ENCODE data around the gene NAA30. TPM values are rescaled to one million over a fixed set of nuclear protein-coding genes. Genes with fewer than 3 reads are reported as not detected.

Gene NAA30
- total RNA-seq, 2 donors from 2014 or later: 8.2 to 13.2 TPM

DNA sequence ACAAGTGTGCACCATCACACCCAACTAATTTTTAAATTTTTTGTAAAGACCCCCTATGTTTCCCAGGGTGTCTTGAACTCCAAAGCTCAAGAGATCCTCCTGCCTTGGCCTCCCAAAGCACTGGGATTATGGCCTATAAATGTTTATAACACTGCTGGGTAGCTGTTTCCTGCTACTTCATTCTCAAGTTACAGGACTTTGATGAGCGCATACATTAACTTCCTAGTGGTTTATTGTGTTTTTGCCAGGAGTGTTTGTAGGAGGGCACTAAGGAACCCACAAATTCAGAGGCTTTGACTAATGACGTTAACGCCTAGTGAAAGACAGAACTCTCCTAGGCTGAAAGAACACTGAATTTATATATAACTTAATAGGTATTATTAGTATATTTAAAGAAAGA, 15.2 kb upstream of the NAA30 start:
- Histone ChIP-seq H3K27me3 (no peaks in the 10 kb centered on the region), H3K36me3 (replicated peaks in 1 of 2; ENCODE audit: insufficient read depth in 1 of 2, low read depth in 2 of 2) (no peaks in the 10 kb centered on the region), H3K27ac (no peak overlapping the region), H3K9me3 (no peaks in the 10 kb centered on the region), H3K4me3 (no peak overlapping the region), H3K4me1 (no peaks in the 10 kb centered on the region)
- 87 to 93% methylated on average over 3 of the region's 3 CpGs for WGBS, 2 donors
- ATAC-seq: no peak
- TF ChIP-seq, protein P1, sequence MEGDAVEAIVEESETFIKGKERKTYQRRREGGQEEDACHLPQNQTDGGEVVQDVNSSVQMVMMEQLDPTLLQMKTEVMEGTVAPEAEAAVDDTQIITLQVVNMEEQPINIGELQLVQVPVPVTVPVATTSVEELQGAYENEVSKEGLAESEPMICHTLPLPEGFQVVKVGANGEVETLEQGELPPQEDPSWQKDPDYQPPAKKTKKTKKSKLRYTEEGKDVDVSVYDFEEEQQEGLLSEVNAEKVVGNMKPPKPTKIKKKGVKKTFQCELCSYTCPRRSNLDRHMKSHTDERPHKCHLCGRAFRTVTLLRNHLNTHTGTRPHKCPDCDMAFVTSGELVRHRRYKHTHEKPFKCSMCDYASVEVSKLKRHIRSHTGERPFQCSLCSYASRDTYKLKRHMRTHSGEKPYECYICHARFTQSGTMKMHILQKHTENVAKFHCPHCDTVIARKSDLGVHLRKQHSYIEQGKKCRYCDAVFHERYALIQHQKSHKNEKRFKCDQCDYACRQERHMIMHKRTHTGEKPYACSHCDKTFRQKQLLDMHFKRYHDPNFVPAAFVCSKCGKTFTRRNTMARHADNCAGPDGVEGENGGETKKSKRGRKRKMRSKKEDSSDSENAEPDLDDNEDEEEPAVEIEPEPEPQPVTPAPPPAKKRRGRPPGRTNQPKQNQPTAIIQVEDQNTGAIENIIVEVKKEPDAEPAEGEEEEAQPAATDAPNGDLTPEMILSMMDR (IDR thresholded peaks at IDR 0.05): no peak
- TF ChIP-seq POLR2A (IDR thresholded peaks at IDR 0.05): no peak
- intact Hi-C loops (cut with DNase I): no loop called here
- DNase-seq: no peak

DNA sequence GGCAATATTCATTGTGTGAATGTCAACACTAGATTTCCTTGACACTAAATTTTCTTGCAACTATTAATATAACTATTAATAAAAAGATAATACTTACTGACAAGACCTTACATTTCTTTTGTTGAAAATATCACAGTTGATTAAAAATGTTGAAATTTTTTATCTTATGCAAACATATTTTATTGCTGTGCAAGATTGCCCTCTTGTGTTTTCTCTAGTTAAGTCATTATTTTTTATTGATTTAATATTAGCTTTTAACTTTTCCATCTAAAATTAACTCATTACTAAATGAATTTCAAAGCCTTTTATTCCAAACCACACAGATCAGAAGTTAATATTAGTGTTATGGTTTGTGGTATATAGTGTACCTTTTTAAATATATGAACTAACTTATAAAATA, 11.7 kb upstream of the NAA30 start:
- no peak overlapping the region for H3K27ac ChIP-seq
- no peak for DNase-seq
- H3K4me3 ChIP-seq: no peak overlapping the region
- H3K4me1 ChIP-seq: no peaks in the 10 kb centered on the region
- no peaks in the 10 kb centered on the region for H3K36me3 ChIP-seq (replicated peaks in 1 of 2; ENCODE audit: insufficient read depth in 1 of 2, low read depth in 2 of 2)
- no peak for ATAC-seq
- TF ChIP-seq, protein P1 (IDR thresholded peaks at IDR 0.05): peak in 2 of 7 experiments; percentile 8 to 17
- TF ChIP-seq POLR2A (IDR thresholded peaks at IDR 0.05): no peak
- no peaks in the 10 kb centered on the region for H3K9me3 ChIP-seq
- H3K27me3 ChIP-seq: no peaks in the 10 kb centered on the region
- intact Hi-C loops (cut with DNase I): no loop called here

DNA sequence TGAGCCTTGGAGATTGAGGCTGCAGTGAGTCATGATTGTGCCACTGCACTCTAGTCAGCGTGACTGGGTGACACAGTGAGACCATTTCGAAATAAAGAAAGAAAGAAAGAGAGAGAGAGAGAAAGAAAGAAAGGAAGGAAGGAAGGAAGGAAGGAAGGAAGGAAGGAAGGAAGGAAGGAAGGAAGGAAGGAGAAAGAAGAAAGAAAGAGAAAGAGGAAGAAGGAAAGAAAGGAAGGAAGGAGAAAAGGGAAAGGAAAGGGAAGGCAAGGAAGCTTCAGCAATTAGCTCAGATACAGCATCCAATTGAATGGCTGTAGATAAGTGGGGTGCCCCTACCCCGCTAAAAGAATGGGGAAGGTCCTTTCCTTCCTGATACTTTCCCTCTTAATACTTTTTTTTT, 9.5 kb upstream of the NAA30 start:
- ATAC-seq (no peak), DNase-seq (no peak)
- Histone ChIP-seq H3K27me3 (no peaks in the 10 kb centered on the region), H3K4me3 (no peak overlapping the region), H3K9me3 (no peaks in the 10 kb centered on the region), H3K27ac (no peak overlapping the region), H3K36me3 (replicated peaks in 1 of 2; ENCODE audit: insufficient read depth in 1 of 2, low read depth in 2 of 2) (no peaks in the 10 kb centered on the region), H3K4me1 (no peaks in the 10 kb centered on the region)
- TF ChIP-seq, protein P1 (IDR thresholded peaks at IDR 0.05): no peak
- TF ChIP-seq POLR2A (IDR thresholded peaks at IDR 0.05): no peak
- intact Hi-C loops (cut with DNase I): no loop called here
- WGBS, 2 donors: 77 to 81% methylated on average over 3 of the region's 3 CpGs

DNA sequence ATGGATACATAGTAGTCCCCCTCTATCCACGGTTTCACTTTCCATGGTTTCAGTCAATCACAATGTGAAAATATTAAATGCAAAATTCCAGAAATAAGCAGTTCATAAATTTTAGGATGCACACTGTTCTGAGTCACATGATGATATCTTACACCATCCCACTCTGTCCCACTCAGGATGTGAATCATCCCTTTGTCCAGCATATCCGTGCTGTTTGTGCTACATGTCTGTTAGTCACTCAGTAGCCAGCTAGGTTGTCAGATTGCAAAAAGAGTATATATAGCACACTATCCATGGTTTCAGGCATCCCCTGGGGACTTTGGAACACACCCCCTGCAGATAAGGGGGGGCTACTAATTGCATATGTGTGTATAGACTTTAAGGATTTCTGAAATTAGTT, 8.1 kb upstream of the NAA30 start:
- WGBS, 2 donors: 65 to 77% methylated on average over 2 of the region's 2 CpGs
- no peak for ATAC-seq

DNA sequence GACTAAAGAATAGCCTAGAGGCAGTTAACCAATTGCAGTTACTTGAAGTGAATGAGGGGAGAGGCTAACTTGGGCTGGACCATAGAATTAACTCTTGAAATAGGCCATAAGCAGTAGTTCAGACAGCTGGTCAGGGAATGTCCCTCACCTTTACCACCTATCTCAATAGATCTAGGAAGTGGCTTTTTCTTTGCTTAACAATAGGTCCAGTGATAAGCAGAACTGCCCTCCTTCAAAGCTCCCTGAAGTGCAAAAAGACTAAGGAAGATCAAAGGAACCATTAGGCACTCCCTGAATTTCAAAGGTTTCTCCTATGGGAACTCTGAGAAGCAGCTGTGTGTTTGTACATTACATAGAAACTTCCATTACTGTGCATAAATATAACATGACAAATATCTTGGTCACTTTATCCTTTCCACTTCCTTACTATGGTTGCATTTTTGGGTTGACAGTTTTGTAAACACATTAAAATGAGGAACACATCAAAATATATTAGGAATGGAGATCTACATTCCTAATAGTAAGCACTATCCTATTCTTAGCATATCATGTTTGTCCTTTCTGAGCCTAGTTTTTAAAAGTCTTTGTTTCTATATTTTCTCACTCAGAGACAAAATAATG, 7.2 kb upstream of the NAA30 start:
- H3K27ac ChIP-seq: no peak overlapping the region
- DNase-seq (no peak), ATAC-seq (no peak)
- intact Hi-C loops (cut with DNase I): no loop called here
- H3K36me3 ChIP-seq (replicated peaks in 1 of 2; ENCODE audit: insufficient read depth in 1 of 2, low read depth in 2 of 2): no peaks in the 10 kb centered on the region
- H3K27me3 ChIP-seq: no peaks in the 10 kb centered on the region
- no peak for TF ChIP-seq POLR2A (IDR thresholded peaks at IDR 0.05)
- TF ChIP-seq, protein P1 (IDR thresholded peaks at IDR 0.05): no peak
- H3K9me3 ChIP-seq: no peaks in the 10 kb centered on the region
- no peak overlapping the region for H3K4me3 ChIP-seq
- no peaks in the 10 kb centered on the region for H3K4me1 ChIP-seq

More for the DNA sequence above, 8.1 kb upstream of the NAA30 start:
- DNase-seq: no peak
- TF ChIP-seq POLR2A (IDR thresholded peaks at IDR 0.05): no peak
- TF ChIP-seq, protein P1 (IDR thresholded peaks at IDR 0.05): no peak
- Histone ChIP-seq H3K9me3 (no peaks in the 10 kb centered on the region), H3K27me3 (no peaks in the 10 kb centered on the region), H3K4me3 (no peak overlapping the region), H3K4me1 (no peaks in the 10 kb centered on the region), H3K36me3 (replicated peaks in 1 of 2; ENCODE audit: insufficient read depth in 1 of 2, low read depth in 2 of 2) (no peaks in the 10 kb centered on the region), H3K27ac (no peak overlapping the region)
- intact Hi-C loops (cut with DNase I): no loop called here

All from body of pancreas (tissue), 4 donors.